ENCODE measurements around the gene DNAH3.

GRCh38 chr16:20884240-20884556, 266.4 kb downstream of the DNAH3 start:
- no peak for TF ChIP-seq GATA1 (IDR thresholded peaks at IDR 0.05; ENCODE audit: low read depth, low read length)
- TF ChIP-seq POLR2A (IDR thresholded peaks at IDR 0.05; ENCODE audit: low read length), result no peak

All from erythroblast (primary cell).